Activated T-cell treated with anti-CD3 and anti-CD28 coated beads for 4 hours (primary cell): ENCODE measurements around the gene ILKAP.
A peak's percentile ranks its signal among the peaks of the same experiment; 100 is the strongest.

ENCODE experiments used
- DNase-seq: peaks from one replicate; pipeline ENCODE4 v3.0.0-alpha.2; 2020

Gene ILKAP

DNA sequence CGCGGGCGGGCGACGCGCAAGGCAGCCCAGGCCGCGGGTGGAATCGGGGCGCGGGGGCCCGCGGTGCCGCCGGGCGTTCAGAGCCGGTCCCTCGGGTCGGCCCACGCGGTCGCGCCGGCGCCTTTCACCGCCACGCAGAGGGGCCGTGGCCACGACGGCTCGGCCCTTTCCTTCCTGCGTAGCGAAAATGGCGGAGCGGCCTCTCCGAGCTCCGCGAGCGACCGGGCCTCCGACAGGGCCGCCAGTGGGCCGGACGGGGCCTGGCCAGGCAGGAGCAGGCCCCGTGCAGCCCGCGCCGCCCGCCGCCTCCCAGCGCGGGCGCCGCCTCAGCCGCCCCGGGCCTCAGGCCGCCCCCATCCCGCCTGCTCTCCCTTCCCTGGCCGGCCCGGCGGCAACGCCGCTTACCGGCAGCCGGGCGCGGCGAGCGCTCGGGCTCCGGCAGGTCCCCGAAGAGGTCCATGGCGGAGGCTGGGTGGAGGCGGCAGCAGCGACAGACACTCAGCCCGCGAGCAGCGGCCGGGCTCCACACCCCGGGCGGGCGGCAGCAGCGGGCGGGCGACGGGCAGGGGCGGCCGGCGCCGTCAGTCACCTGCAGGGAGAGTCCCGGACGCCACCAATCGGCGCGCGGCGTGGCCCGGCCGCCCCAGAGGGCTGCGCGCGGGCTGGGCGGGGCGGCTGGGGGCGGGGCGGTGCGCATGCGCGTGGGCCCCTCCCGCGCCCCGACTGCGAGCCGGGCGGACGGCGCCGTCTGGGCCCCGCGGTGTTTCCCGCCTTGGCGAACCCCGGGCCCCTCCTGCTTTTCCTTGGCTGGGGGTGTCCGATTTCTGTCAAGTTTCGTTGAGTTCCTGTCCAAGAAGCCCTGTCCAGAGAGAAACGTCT is at the start of gene ILKAP:
ILKAP (minus strand) TSS at position 602 of the 879 bp plus-strand sequence; CDS start at position 460, 142 bp downstream.
- DNase-seq: peak; percentile 82

GRCh38 chr2:238252766-238253630 is 49.5 kb upstream of the ILKAP start:
- no peak for DNase-seq

DNA sequence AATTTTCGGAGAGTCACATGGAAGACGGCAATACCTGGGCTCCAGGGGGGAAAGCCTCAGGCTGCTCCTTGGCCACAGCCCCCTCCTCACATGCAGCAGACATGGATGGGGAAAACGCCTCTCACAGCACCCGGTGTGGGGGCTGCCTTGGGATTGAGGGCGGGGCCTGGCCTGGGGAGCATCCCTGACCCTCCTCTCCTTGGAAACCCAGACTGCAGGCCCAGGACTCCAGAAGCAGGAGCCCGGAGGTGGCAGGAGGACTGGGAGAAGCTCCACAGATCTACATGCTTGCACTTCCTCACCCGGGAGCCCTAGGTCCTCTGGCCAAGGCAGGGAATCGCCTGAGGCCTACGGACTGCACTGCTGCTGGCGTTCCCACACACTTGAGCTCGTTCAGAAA is 48.5 kb upstream of the ILKAP start:
- no peak for DNase-seq

DNA sequence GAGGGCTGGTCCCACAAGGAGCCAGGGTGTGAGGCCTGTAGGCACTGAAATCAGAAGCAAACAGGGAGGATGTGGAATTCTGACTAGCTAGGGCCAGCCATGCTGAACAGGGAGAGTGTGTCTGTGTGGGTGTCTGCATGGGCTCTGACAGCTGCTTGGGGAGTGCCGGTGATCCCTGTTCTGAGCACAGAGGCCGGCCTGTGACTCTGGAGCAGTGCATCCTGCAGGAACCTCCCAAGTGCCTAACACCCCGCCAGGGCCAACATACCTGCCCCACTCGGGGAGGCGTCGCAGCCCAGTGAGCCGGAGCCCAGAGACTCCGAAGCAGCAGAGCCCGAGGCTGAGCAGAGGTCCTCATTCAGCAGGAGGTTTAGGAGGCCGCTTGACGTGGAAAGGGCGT is 47.8 kb upstream of the ILKAP start:
- DNase-seq: no peak

DNA sequence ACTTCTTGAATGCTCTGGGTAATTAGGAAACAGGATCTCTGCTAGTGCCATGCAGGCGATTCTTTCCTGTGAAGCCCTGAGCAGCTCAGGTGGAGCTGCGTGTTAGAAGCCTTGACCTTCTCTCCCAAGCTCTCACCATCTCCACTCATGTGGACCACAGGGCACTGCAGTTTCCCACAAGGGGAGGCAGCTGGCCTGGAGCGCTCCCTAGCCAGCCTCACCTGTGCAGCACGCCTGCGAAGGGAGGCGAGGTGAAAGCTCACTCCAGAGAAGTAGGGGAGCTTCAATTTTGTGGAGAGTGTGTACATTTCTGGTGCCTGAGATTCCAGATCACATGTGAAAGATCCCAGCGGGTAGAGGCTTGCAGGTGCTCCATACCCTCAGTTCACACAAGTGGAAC is 47.4 kb upstream of the ILKAP start:
- DNase-seq: no peak

- DNase-seq: no peak
Measured at GRCh38 chr2:238247841-238248453, 44.5 kb upstream of the ILKAP start.

GRCh38 chr2:238247002-238247822 is 43.7 kb upstream of the ILKAP start:
- DNase-seq: no peak

- DNase-seq: no peak
Measured at GRCh38 chr2:238244151-238244550, 40.7 kb upstream of the ILKAP start.

DNA sequence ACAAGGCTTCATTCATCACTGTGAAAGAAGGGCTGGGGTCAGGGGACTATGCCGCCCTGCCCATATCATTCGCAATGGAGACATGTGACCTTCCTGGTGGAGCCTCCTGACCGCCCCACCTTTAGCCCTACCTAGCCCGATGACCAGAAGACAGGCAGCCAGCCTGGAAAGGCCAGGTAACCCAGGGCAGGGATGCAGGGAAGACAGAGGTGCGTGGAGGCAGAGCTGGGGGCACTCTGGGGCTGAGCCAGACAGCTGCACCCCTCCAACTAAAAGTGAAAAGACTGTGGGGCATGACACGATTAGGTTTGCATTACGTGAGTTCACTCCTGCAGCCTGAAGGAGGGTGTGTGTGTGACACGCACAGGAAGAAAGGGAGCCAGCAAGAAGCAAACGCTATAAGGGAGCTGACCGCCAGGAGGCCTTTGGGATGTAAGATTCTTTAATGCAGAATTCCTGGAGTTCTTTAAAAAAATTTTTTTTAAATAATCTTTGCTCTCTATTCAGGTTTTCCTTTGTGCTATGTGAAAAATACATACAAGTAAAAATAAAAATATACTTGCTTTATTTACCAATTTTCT is 40.1 kb upstream of the ILKAP start:
- DNase-seq: no peak

DNA sequence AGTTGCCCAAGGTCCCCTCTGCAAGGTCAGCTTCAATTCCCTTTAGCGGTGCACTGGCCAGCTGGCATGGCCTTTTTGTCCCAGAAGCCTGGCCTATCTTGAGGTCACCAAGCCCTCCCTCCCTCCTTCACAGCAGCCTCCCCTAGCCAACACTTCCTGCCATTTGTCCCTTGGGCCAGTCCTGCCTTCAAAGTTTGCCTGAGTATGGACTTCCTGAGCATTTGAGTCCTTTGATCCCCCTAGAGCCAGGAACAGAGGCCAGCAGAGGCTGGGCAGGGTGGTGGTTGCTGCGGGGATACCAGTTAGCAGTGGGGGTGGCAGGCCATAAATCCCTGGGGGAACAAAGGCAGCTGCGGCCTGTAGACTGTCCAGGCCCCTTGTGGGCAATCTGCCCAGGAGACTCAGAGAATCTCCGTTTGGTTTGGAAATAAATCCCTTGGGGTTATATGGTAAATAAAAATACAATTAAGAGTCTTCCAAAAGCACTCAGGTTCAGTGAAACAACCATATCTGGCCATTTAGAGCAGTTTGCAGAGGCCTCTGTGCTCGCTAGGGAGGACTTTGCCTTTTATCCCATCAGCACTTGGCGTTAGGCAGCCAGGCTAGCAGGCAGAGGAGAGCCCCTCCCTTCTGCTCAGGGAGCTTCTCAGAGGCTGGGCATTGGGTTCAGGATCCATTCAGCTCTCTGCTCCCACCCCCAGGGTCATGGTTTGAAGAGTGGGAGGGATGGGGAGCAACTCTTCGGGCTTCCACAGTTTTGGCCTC is 39.4 kb upstream of the ILKAP start:
- no peak for DNase-seq

DNA sequence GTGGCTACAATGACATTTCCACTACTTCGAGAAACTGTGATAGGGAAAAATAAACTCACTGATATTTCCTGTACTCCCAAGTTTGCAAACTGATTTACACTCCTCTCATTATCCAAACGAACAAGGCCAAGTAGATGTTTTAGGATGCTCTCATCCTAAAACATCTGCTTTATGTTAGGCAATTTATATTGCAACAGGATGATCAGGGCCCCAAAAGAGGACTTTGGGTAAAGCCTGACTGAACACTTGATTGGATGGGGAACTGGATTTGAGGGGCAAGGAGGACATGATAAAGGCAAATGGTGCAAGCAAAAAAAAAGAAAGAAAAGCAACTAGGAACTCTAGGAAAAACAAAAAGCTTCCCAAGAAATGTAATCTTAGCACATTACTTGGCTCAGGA is 38.5 kb upstream of the ILKAP start:
- DNase-seq: no peak

DNA sequence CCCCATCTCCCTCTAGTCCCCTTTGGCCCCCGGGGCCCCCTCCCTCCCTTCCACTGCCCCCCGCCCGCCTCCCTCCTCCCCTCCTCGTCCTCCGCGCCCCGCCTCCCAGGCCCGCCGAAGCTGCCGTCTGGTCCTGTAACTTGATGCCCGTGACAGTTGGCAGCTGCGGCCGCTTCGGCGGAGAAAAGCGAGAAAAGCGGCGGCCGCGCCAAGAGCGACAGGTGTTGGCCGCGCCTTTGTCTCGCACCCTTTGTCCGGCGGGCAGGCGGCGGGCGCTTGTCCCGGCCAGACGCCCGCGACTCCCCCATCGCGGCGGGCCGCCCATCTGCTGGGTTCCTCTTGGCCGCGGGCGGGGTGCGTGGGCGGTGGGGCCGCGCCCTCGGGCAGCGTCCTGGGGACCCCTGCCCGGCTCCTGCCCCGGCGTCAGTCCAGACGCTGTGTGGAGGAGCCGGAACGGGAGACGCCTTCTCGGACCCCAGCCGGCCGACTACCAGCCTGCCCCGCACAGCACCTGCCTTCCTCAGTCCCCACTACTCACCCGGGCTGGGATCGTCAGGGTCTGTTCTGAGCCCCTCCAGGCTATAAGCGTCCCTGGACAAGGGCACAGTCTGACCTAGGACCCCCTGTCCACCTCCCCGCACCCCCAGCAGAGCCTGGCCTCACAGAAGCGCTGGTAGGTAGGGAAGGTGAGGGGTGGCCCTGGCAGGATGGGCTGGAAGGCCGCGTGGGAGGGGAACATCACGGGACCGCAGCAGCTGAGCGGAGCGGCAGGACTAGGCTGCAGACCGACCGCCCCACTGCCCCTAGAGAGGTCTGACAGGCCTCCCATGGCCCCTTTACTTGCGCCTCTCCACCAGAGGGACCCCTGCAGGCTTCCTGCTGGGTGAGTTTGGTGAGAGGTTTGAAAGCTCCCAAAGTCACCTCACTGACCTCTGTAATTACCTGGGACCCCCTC is 37.5 kb upstream of the ILKAP start:
- DNase-seq: no peak

- DNase-seq: peak; percentile 46
Measured at GRCh38 chr2:238239863-238240756, 36.6 kb upstream of the ILKAP start, which contains the start of gene HES6. Gene HES6, minus strand, starts transcription at chr2:238240038. Its CDS starts 133 bp downstream, at chr2:238239905.

DNA sequence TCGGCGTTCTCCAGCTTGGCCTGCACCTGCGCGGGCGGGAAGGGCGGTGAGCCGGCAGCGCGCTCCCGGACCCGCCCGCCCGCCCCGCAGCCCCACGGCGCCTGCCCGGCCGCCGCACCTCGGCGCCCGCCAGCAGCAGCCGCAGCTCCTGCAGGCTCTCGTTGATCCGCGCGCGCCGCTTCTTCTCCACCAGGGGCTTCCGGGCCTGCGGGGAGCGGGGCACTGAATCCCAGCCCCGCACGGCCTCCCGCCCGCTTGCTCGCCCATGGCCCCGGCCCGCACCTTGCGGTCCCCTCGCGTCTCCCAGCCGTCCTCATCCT is 36.0 kb upstream of the ILKAP start:
- DNase-seq: no peak

DNA sequence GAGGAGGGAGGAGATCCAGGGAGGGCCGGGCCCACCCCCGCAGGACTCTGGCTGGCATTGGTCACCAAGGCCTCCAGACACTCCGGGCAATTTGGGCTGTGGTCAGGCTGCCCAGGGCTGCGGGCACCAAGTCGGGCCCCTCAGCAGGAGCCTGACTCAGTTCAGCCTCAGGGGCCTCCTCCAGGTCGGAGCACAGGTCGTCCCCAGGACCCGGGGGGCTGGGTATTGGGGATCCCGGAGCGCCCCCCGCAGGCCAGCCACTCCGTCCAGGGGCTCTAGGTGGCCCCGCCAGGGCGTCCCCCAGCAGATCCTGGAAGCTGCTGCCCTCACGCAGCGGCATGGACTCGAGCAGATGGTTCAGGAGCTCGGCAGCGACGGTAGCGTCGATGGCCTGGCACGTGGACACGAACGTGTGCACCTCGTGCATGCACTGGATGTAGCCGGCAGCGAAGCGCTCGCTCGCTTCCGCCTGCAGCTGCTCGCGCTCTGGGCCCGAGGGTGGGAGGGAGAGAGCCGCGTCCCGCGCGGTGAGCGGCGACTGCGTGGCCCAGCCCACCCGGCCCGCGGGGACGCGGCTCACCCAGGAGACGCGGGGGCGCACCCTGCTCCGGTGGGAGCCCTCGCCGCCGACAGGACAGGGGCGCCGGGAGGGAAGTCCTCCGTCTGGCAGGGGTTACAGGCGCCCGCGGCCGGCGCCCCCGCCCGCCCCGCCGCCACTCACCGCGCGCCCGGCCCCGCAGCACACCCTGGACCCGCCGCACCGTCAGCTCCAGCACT is 35.5 kb upstream of the ILKAP start:
- no peak for DNase-seq

DNA sequence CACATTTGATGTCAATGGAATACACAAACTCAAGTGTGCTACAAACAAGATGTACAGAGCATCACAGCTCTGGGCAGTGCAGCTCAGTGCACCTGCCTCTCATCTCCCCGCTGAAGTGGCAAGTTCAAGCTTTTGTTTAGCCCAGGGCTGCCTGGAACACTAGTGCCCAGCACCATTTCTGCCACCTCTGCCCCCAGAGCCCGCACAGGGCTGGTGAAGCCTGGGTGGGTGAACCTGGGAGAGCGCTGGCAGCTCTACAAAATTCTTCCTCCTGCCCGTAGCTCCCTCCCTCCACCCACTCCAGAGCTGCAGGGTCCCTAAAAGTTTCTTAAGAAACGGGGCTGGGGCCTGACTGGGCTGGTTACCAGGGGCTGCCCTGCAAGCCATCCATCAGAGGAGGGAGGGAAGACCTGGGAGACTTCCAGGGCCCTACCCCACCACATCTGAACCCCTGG is 34.8 kb upstream of the ILKAP start:
- DNase-seq: no peak

GRCh38 chr2:238237431-238238135 is 34.1 kb upstream of the ILKAP start:
- DNase-seq: no peak

- DNase-seq: no peak
Measured at GRCh38 chr2:238236571-238236970, 33.1 kb upstream of the ILKAP start.
